PFSK-1 (cell line): ENCODE data around the gene GKN1. TPM values are rescaled to one million over a fixed set of nuclear protein-coding genes. Genes with fewer than 3 reads are reported as not detected.

Source experiments
- FOXP2 ChIP-seq: optimal IDR thresholded peaks from 2 replicates; pipeline ENCODE3; 2011; ENCODE audit warnings: borderline replicate concordance, control low read depth, inconsistent platforms; ENCODE audit not compliant: insufficient read depth; ENCODE audit errors: extremely low read length, extremely low read depth
- POLR2AphosphoS5 ChIP-seq: IDR thresholded peaks from 2 replicates; pipeline ENCODE4 v1.6.1; 2012; ENCODE audit warnings: low read depth, mild to moderate bottlenecking, control low read depth, low read length, moderate library complexity
- REST ChIP-seq, 2 experiments: IDR thresholded peaks; 2 replicates each; pipeline versions ENCODE4 v1.6.1 to v1.8.0; 2011 to 2012; ENCODE audit warnings: low read depth in 2 of 2, low read length in 2 of 2, control low read depth in 1 of 2, inconsistent platforms in 1 of 2, mild to moderate bottlenecking in 1 of 2, moderate library complexity in 1 of 2; ENCODE audit not compliant: insufficient read depth in 1 of 2
- SIN3A ChIP-seq: IDR thresholded peaks from 2 replicates; pipeline ENCODE4 v1.6.1; 2012; ENCODE audit warnings: mild to moderate bottlenecking, low read length, moderate library complexity, borderline replicate concordance; ENCODE audit not compliant: insufficient read depth
- TAF1 ChIP-seq: IDR thresholded peaks from 2 replicates; pipeline ENCODE4 v1.6.1; 2012; ENCODE audit warnings: low read length, control low read depth, borderline replicate concordance; ENCODE audit not compliant: insufficient read depth
- polyA plus RNA-seq: library from polyadenylated mRNA; unstranded; fragments of >200 nt; gene quantifications from one replicate; pipeline ENCODE4 v1.2.1, GENCODE V29; 2012; ENCODE audit warnings: low read depth, missing spikeins; ENCODE audit not compliant: insufficient read length

The GKN1 gene
- not detected for polyA plus RNA-seq

- TF ChIP-seq FOXP2 (no peak), TAF1 (no peak), SIN3A (no peak), REST (IDR thresholded peaks at IDR 0.05; ENCODE audit: insufficient read depth in 1 of 2, low read depth in 2 of 2, low read length in 2 of 2) (no peak), POLR2AphosphoS5 (no peak)
These were observed at the start of gene GKN1 for GRCh38 chr2:68974251-68974650. Gene GKN1 (plus strand): TSS chr2:68974636. CDS start chr2:68974678, 42 bp downstream.

GRCh38 chr2:68925295-68925896 lies 49.0 kb upstream of the GKN1 start:
- TF ChIP-seq SIN3A (no peak), POLR2AphosphoS5 (no peak), TAF1 (no peak), FOXP2 (no peak), REST (IDR thresholded peaks at IDR 0.05; ENCODE audit: insufficient read depth in 1 of 2, low read depth in 2 of 2, low read length in 2 of 2) (no peak)

- no peak for TF ChIP-seq POLR2AphosphoS5
- no peak for TF ChIP-seq SIN3A
- TF ChIP-seq REST (IDR thresholded peaks at IDR 0.05; ENCODE audit: insufficient read depth in 1 of 2, low read depth in 2 of 2, low read length in 2 of 2) = no peak
- no peak for TF ChIP-seq FOXP2
- no peak for TF ChIP-seq TAF1
These were observed 47.6 kb upstream of the GKN1 start for GRCh38 chr2:68926796-68927195.

GRCh38 chr2:68931149-68931711 lies 43.2 kb upstream of the GKN1 start:
- no peak for TF ChIP-seq REST (IDR thresholded peaks at IDR 0.05; ENCODE audit: insufficient read depth in 1 of 2, low read depth in 2 of 2, low read length in 2 of 2)
- no peak for TF ChIP-seq SIN3A
- TF ChIP-seq FOXP2 = no peak
- TF ChIP-seq TAF1 = no peak
- no peak for TF ChIP-seq POLR2AphosphoS5
